PC-3 (cell line): ENCODE data around the gene TRIM24. TPM values are rescaled to one million over a fixed set of nuclear protein-coding genes. Genes with fewer than 3 reads are reported as not detected.
"Not testable (repeated sequence)": the region's sequence is repeated elsewhere in the genome, so short reads cannot be mapped to it uniquely, and the experiment has no call there.

Experiments
- ATAC-seq: fragments of 200-7000 bp; cut with Tn5 transposase; 2 replicates; pipeline ENCODE4 v1.9.1; 2020; ENCODE audit warnings: mild to moderate bottlenecking, moderate library complexity
- BruUV-seq: library from RNA; stranded (reverse); fragments of 400-500 nt; replicated peaks from 2 replicates; lab custom pipeline; 2021; lab: Mats Ljungman, UMichigan
- CTCF ChIA-PET: fragments of 300-600 bp; sonication (Branson Sonifier 250); formaldehyde crosslinking; loops from one replicate; lab custom pipeline; 2022; ENCODE audit warnings: antibody characterized with exemption; lab: Charles Lee
- POLR2A ChIA-PET: fragments of 300-600 bp; sonication (Branson Sonifier 250); formaldehyde crosslinking; loops from one replicate; lab custom pipeline; 2022; ENCODE audit warnings: antibody characterized with exemption; ENCODE audit not compliant: unreplicated experiment; lab: Charles Lee
- DNase-seq: peaks from one replicate; pipeline ENCODE4 v3.0.0-alpha.2; 2015
- H2AFZ ChIP-seq: fragments of 300-600 bp; sonication (generic); 2 replicates; pipeline ENCODE4 v1.6.0; 2016; ENCODE audit warnings: antibody characterized with exemption, low read length
- H3F3A ChIP-seq: fragments of 300-600 bp; sonication (generic); one replicate; pipeline ENCODE4 v1.6.0; 2017; ENCODE audit warnings: antibody characterized with exemption, low read length, control low read depth, mild to moderate bottlenecking; ENCODE audit not compliant: unreplicated experiment
- H3K27ac ChIP-seq: fragments of 300-600 bp; sonication (generic); 2 replicates; pipeline ENCODE4 v1.5.1; 2016; ENCODE audit warnings: mild to moderate bottlenecking, low read length
- H3K27me3 ChIP-seq: fragments of 300-600 bp; sonication (generic); 2 replicates; pipeline ENCODE4 v1.6.1; 2016; ENCODE audit warnings: low read length, mixed read lengths
- H3K36me3 ChIP-seq: fragments of 300-600 bp; sonication (generic); 2 replicates; pipeline ENCODE4 v1.6.1; 2016; ENCODE audit warnings: low read depth, mixed run types, low read length, mixed read lengths
- H3K4me1 ChIP-seq: fragments of 300-600 bp; sonication (generic); 2 replicates; pipeline ENCODE4 v1.5.1; 2016; ENCODE audit warnings: low read length; ENCODE audit not compliant: insufficient read depth
- H3K4me2 ChIP-seq: fragments of 300-600 bp; sonication (generic); 2 replicates; pipeline ENCODE4 v1.6.0; 2016; ENCODE audit warnings: low read length
- H3K4me3 ChIP-seq: fragments of 300-600 bp; sonication (generic); 2 replicates; pipeline ENCODE4 v1.5.1; 2016; ENCODE audit warnings: mild to moderate bottlenecking, low read length, mixed read lengths
- H3K79me2 ChIP-seq: fragments of 300-600 bp; sonication (generic); 2 replicates; pipeline ENCODE4 v1.6.1; 2017; ENCODE audit warnings: low read length, mixed read lengths
- H3K9ac ChIP-seq: fragments of 300-600 bp; sonication (generic); 2 replicates; pipeline ENCODE4 v1.6.0; 2016; ENCODE audit warnings: mild to moderate bottlenecking, low read length
- H3K9me2 ChIP-seq: fragments of 300-600 bp; sonication (generic); replicated peaks from 2 replicates; pipeline ENCODE4 v1.6.1; 2016; ENCODE audit warnings: mixed run types, low read length, mixed read lengths
- H3K9me3 ChIP-seq: fragments of 300-600 bp; sonication (generic); 2 replicates; pipeline ENCODE4 v1.6.1; 2016; ENCODE audit warnings: low read length, mixed read lengths
- H4K20me1 ChIP-seq: fragments of 300-600 bp; sonication (generic); 2 replicates; pipeline ENCODE4 v1.6.1; 2016; ENCODE audit warnings: low read length, mixed read lengths
- EZH2 ChIP-seq: fragments of 300-600 bp; sonication (generic); IDR thresholded peaks from one replicate; pipeline ENCODE4 v1.6.1; 2017; ENCODE audit warnings: antibody characterized with exemption, mild to moderate bottlenecking, low read length; ENCODE audit not compliant: unreplicated experiment
- EZH2phosphoT487 ChIP-seq: fragments of 300-600 bp; sonication (generic); IDR thresholded peaks from 2 replicates; pipeline ENCODE4 v1.6.1; 2018; ENCODE audit warnings: mild to moderate bottlenecking, antibody characterized with exemption, low read length, borderline replicate concordance
- intact Hi-C: fragments of 100-400 bp; cut with micrococcal nuclease; formaldehyde crosslinking; loops from 2 replicates; pipeline ENCODE4 v1.9.0; 2023
- total RNA-seq: library from RNA; depleted of rRNA; stranded (reverse); fragments of >200 nt; gene quantifications from 2 replicates; pipeline ENCODE4 v1.2.3, GENCODE V29; 2014
- TF ChIP-seq, protein P1 (sequence below): fragments of 300-600 bp; sonication (generic); conservative IDR thresholded peaks from 2 replicates; pipeline ENCODE4 v1.5.1; 2017; ENCODE audit warnings: antibody characterized with exemption, low read depth, mild to moderate bottlenecking, low read length

The TRIM24 gene
- total RNA-seq, 1 experiment from 2014 or later = 12.9 TPM

DNA sequence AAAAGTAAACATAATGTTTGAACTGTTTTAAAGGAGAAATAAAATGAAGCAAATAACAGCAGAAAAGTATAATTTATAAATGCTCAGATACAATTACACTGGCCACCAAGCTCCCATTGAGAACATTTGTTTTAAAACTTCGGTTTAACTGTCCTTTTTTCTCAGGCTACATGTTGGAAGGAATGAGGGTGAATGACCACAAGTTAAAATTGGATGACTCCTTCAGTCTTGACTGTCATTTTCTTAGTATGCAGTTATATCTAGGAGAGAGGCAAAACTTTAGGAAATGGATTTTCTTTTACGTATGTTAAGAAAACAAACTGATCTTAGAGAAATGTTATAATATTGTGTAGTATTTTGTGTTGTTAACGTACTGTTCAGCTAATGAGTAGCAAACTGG lies 5.0 kb downstream of the TRIM24 start:
- Histone ChIP-seq H3K27me3 (no peaks in the 10 kb centered on the region), H3K27ac (no peak overlapping the region), H3K4me2 (no peak overlapping the region), H3K9me2 (no peaks in the 10 kb centered on the region), H3F3A (no peaks in the 10 kb centered on the region), H3K4me3 (no peak overlapping the region), H2AFZ (no peak overlapping the region), H3K9ac (no peak overlapping the region), H3K9me3 (no peaks in the 10 kb centered on the region), H3K36me3 (no peaks in the 10 kb centered on the region), H3K4me1 (0 out of 2 replicates have a peak, but pooled peaks cover 3% of the 10 kb centered on the region), H4K20me1 (peaks cover 7% of the 10 kb centered on the region; the same call in 1 of the 2 replicates), H3K79me2 (peaks cover 88% of the 10 kb centered on the region)
- DNase-seq = no peak
- no peak for ATAC-seq
- no peak for TF ChIP-seq EZH2
- TF ChIP-seq, protein P1, sequence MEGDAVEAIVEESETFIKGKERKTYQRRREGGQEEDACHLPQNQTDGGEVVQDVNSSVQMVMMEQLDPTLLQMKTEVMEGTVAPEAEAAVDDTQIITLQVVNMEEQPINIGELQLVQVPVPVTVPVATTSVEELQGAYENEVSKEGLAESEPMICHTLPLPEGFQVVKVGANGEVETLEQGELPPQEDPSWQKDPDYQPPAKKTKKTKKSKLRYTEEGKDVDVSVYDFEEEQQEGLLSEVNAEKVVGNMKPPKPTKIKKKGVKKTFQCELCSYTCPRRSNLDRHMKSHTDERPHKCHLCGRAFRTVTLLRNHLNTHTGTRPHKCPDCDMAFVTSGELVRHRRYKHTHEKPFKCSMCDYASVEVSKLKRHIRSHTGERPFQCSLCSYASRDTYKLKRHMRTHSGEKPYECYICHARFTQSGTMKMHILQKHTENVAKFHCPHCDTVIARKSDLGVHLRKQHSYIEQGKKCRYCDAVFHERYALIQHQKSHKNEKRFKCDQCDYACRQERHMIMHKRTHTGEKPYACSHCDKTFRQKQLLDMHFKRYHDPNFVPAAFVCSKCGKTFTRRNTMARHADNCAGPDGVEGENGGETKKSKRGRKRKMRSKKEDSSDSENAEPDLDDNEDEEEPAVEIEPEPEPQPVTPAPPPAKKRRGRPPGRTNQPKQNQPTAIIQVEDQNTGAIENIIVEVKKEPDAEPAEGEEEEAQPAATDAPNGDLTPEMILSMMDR = no peak
- no peak for TF ChIP-seq EZH2phosphoT487
- BruUV-seq = no TSS peak
- POLR2A ChIA-PET = no interaction called here
- intact Hi-C loops = no loop called here
- CTCF ChIA-PET = no interaction called here

DNA sequence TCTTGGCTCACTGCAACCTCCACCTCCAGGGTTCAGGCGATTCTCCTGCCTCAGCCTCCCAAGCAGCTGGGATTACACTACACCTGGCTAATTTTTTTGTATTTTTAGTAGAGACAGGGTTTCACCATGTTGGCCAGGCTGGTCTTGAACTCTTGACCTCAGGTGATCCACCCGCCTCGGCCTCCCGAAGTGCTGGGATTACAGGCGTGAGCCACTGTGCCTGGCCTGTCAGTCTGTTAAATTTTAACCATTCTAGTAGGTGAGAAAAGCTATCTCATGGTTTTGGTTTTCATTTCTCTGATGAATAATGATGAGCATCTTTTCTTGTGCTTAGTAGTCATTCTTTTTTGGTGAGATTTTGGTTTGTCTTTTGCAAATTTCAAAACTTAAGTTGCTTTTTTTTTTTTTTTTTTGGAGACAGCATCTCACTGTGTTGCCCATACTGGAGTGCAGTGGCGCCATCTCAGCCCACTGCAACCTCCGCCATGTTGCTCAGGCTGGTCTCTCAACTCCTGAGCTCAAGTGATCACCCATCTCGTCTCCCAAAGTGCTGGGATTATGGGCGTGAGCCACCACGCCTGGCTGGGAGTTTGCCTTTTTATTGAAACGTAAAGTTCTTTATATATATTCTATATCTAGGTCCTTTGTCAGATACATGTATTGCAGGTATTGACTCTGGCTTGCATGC lies 6.2 kb downstream of the TRIM24 start:
- intact Hi-C loops, H3K27ac ChIP-seq, H3F3A ChIP-seq, DNase-seq, ATAC-seq, POLR2A ChIA-PET, H3K27me3 ChIP-seq, H3K9me3 ChIP-seq, H3K36me3 ChIP-seq, H3K4me2 ChIP-seq, H4K20me1 ChIP-seq, H3K4me3 ChIP-seq, BruUV-seq, H2AFZ ChIP-seq, H3K4me1 ChIP-seq, CTCF ChIA-PET, H3K9me2 ChIP-seq, H3K9ac ChIP-seq: not testable (repeated sequence)
- peaks cover 96% of the 10 kb centered on the region for H3K79me2 ChIP-seq

DNA sequence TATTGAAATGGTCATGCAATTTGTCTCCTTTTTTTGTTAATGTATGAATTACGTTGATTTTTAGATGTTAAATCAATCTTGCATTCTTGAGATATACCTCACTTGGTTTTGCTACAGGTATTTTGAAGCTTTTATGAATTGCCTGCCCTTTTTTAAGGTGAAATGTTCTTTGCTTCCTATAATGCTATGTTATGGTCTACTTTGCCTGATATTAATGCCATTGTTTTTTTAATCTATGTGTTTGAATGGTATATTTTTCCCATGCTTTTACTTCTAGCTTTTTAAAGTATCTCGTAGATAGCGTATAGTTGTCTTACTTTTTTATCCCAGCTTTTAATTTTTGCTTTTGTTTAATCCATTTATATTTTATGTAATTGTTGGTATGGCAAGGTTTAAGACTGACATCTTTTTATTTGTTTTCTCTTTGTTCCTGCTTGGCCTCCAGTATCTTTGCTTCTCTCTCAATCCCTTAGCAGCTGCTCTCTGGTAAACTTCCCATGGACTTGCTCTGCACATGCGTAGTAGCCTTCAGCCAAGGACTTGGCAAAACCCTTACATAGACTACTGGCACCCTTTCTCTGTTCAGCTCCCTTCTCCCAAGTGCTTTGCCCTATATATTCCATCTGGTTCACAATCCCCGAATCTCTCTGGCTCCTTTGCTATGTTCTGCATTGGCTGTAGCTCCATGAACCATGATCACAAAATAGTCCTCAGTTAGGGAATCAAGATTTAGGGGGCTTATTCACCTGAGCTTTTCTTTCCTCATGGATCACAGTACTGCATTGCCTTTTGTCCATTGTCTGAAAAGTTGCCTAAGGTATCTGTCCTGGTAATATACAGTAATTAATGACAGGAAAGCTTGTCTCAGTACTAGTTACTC lies 8.4 kb downstream of the TRIM24 start:
- BruUV-seq = no TSS peak

More for the DNA sequence above, 8.4 kb downstream of the TRIM24 start:
- Histone ChIP-seq H3K27ac (no peak overlapping the region), H4K20me1 (no peaks in the 10 kb centered on the region), H3K4me1 (no peaks in the 10 kb centered on the region), H3K4me3 (no peak overlapping the region), H2AFZ (no peak overlapping the region), H3K79me2 (peaks cover 88% of the 10 kb centered on the region), H3K36me3 (no peaks in the 10 kb centered on the region), H3F3A (no peaks in the 10 kb centered on the region), H3K27me3 (no peaks in the 10 kb centered on the region), H3K9me2 (no peaks in the 10 kb centered on the region), H3K4me2 (no peak overlapping the region), H3K9ac (no peak overlapping the region), H3K9me3 (no peaks in the 10 kb centered on the region)
- POLR2A ChIA-PET = no interaction called here
- no peak for DNase-seq
- intact Hi-C loops = no loop called here
- no peak for ATAC-seq
- CTCF ChIA-PET = no interaction called here
- TF ChIP-seq, protein P1 = no peak
- no peak for TF ChIP-seq EZH2
- no peak for TF ChIP-seq EZH2phosphoT487
